HG03520 (cell line): Measurements from ENCODE around the gene MANBA.
A peak's percentile ranks its signal among the peaks of the same experiment; 100 is the strongest.

Experiments used
- ATAC-seq: cut with Tn5 transposase; IDR thresholded peaks from one replicate; pipeline ENCODE4 v1.9.1; 2021; ENCODE audit warnings: mild to moderate bottlenecking, moderate library complexity; ENCODE audit not compliant: unreplicated experiment

The MANBA gene

GRCh38 chr4:102760645-102761295 lies at the start of gene MANBA:
TSS of gene MANBA (minus strand) at chr4:102760968. CDS start at chr4:102760894, 74 bp downstream.
- peak; percentile 88 for ATAC-seq

GRCh38 chr4:102809691-102810090 lies 48.9 kb upstream of the MANBA start:
- no peak for ATAC-seq

GRCh38 chr4:102809190-102809589 lies 48.4 kb upstream of the MANBA start:
- no peak for ATAC-seq

GRCh38 chr4:102808009-102808408 lies 47.2 kb upstream of the MANBA start:
- no peak for ATAC-seq

- ATAC-seq, result no peak
Measured at GRCh38 chr4:102807345-102807744, 46.6 kb upstream of the MANBA start.

- no peak for ATAC-seq
Measured at GRCh38 chr4:102799816-102800215, 39.0 kb upstream of the MANBA start.

- no peak for ATAC-seq
Measured at GRCh38 chr4:102794999-102795398, 34.2 kb upstream of the MANBA start.

GRCh38 chr4:102792361-102792936 lies 31.7 kb upstream of the MANBA start:
- ATAC-seq, result no peak

GRCh38 chr4:102791318-102791835 lies 30.6 kb upstream of the MANBA start:
- no peak for ATAC-seq

GRCh38 chr4:102789317-102789717 lies 28.5 kb upstream of the MANBA start:
- ATAC-seq, result no peak

- ATAC-seq, result no peak
Measured at GRCh38 chr4:102787944-102788343, 27.2 kb upstream of the MANBA start.

- no peak for ATAC-seq
Measured at GRCh38 chr4:102787096-102787881, 26.5 kb upstream of the MANBA start.

- ATAC-seq, result no peak
Measured at GRCh38 chr4:102786279-102786678, 25.5 kb upstream of the MANBA start.

- ATAC-seq, result no peak
Measured at GRCh38 chr4:102783006-102783405, 22.2 kb upstream of the MANBA start.

- ATAC-seq, result no peak
Measured at GRCh38 chr4:102781570-102781969, 20.8 kb upstream of the MANBA start.

- ATAC-seq, result no peak
Measured at GRCh38 chr4:102780476-102781144, 19.8 kb upstream of the MANBA start.

- ATAC-seq, result no peak
Measured at GRCh38 chr4:102779204-102779603, 18.4 kb upstream of the MANBA start.

- ATAC-seq, result no peak
Measured at GRCh38 chr4:102778720-102779119, 18.0 kb upstream of the MANBA start.

- ATAC-seq, result no peak
Measured at GRCh38 chr4:102775805-102776204, 15.0 kb upstream of the MANBA start.

GRCh38 chr4:102774254-102774653 lies 13.5 kb upstream of the MANBA start:
- ATAC-seq, result no peak

GRCh38 chr4:102772738-102773340 lies 12.1 kb upstream of the MANBA start:
- ATAC-seq, result no peak
